Neural progenitor cell (in vitro differentiated cells): ENCODE results near the gene MACROH2A2. TPM values are rescaled to one million over a fixed set of nuclear protein-coding genes. Genes with fewer than 3 reads are reported as not detected.

Source experiments
- DNase-seq: peaks from one replicate; pipeline ENCODE4 v3.0.0-alpha.2; 2016; ENCODE audit warnings: low spot score
- H2AFZ ChIP-seq: fragments of 200-600 bp; sonication (generic); replicated peaks from 2 replicates; pipeline ENCODE4 v1.6.1; 2016; ENCODE audit warnings: antibody characterized with exemption
- H3F3A ChIP-seq: fragments of 200-600 bp; sonication (generic); 2 replicates; pipeline ENCODE4 v1.6.1; 2016; ENCODE audit warnings: antibody characterized with exemption, low read depth
- H3K27ac ChIP-seq: fragments of 200-600 bp; sonication (generic); 2 replicates; pipeline ENCODE4 v1.5.1; 2016; ENCODE audit warnings: mild to moderate bottlenecking
- H3K27me3 ChIP-seq: fragments of 200-600 bp; sonication (generic); 2 replicates; pipeline ENCODE4 v1.6.1; 2016; ENCODE audit warnings: mild to moderate bottlenecking, moderate library complexity
- H3K36me3 ChIP-seq: fragments of 200-600 bp; sonication (generic); 2 replicates; pipeline ENCODE4 v1.5.1; 2016
- H3K4me1 ChIP-seq: fragments of 200-600 bp; sonication (generic); 2 replicates; pipeline ENCODE4 v1.6.1; 2016; ENCODE audit warnings: mixed run types
- H3K4me2 ChIP-seq: fragments of 200-600 bp; sonication (generic); 2 replicates; pipeline ENCODE4 v1.6.1; 2016
- H3K4me3 ChIP-seq: fragments of 200-600 bp; sonication (generic); 2 replicates; pipeline ENCODE4 v1.5.1; 2016
- H3K79me2 ChIP-seq: fragments of 200-600 bp; sonication (generic); 2 replicates; pipeline ENCODE4 v1.6.1; 2016; ENCODE audit warnings: low read depth
- H3K9ac ChIP-seq: fragments of 200-600 bp; sonication (generic); 2 replicates; pipeline ENCODE4 v1.6.1; 2016
- H3K9me3 ChIP-seq: fragments of 200-600 bp; sonication (generic); 2 replicates; pipeline ENCODE4 v1.5.1; 2016; ENCODE audit warnings: low read depth
- H4K20me1 ChIP-seq: fragments of 200-600 bp; sonication (generic); 2 replicates; pipeline ENCODE4 v1.6.1; 2016; ENCODE audit warnings: low read depth
- H3K27ac Mint-ChIP-seq: 3 replicates; pipeline ENCODE4 v1.8.0; 2021; ENCODE audit warnings: mixed read lengths
- H3K27me3 Mint-ChIP-seq: 2 replicates; pipeline ENCODE4 v1.8.0; 2022; ENCODE audit warnings: low read depth, mild to moderate bottlenecking, inconsistent platforms, moderate library complexity, mixed read lengths; ENCODE audit not compliant: insufficient read depth
- H3K36me3 Mint-ChIP-seq: 3 replicates; pipeline ENCODE4 v1.8.0; 2021; ENCODE audit warnings: mixed read lengths
- H3K4me1 Mint-ChIP-seq: 3 replicates; pipeline ENCODE4 v1.8.0; 2021; ENCODE audit warnings: mixed read lengths
- H3K4me3 Mint-ChIP-seq: 3 replicates; pipeline ENCODE4 v1.8.0; 2021; ENCODE audit warnings: mild to moderate bottlenecking, moderate library complexity, mixed read lengths
- H3K9me3 Mint-ChIP-seq: 3 replicates; pipeline ENCODE4 v1.8.0; 2020; ENCODE audit warnings: mixed read lengths
- EZH2 ChIP-seq: fragments of 200-600 bp; sonication (generic); IDR thresholded peaks from 2 replicates; pipeline ENCODE4 v1.6.1; 2017; ENCODE audit warnings: antibody characterized with exemption, mild to moderate bottlenecking, moderate library complexity
- EZH2phosphoT487 ChIP-seq: fragments of 200-600 bp; sonication (generic); IDR thresholded peaks from 2 replicates; pipeline ENCODE4 v1.6.1; 2017; ENCODE audit warnings: antibody characterized with exemption
- total RNA-seq: library from RNA; depleted of rRNA; stranded (reverse); fragments of >200 nt; gene quantifications from 2 replicates; pipeline ENCODE4 v1.2.3, GENCODE V29; 2015; ENCODE audit warnings: low replicate concordance
- TF ChIP-seq, protein P1 (sequence below): fragments of 200-600 bp; sonication (generic); IDR thresholded peaks from 2 replicates; pipeline ENCODE4 v1.5.1; 2017; ENCODE audit warnings: antibody characterized with exemption, mild to moderate bottlenecking

MACROH2A2 gene
- total RNA-seq, 1 donor from 2014 or later, result 159 TPM

DNA sequence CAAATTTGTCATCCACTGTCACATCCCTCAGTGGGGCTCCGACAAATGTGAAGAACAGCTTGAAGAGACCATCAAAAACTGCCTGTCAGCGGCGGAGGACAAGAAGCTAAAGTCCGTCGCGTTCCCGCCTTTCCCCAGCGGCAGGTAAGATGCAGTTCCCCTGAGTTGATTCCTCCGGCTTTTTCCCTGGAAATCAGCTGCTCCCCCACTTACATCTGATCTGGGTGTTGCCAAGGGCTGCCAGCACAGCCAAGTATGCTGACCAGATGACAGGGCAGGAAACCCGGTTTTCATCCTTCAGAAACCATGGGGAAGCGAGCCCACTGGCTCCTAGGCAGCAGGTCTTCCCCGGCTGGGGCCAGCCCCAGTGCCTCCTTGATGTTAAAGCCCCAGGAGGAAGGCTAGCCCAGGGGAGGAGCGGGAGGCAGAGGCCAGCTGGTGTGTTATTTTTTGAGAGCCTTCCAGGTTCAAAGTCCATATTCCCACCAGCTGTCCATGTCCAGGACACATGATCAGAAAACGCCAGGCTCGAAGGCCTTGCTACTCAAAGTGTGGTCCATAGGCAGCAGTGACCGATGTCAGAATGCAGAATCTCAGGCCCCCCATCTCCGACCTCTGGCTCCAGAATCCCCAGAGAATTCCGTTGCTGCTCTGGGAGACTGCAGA is 56.6 kb downstream of the MACROH2A2 start:
- peaks cover 35% of the 10 kb centered on the region for H3K36me3 Mint-ChIP-seq

DNA sequence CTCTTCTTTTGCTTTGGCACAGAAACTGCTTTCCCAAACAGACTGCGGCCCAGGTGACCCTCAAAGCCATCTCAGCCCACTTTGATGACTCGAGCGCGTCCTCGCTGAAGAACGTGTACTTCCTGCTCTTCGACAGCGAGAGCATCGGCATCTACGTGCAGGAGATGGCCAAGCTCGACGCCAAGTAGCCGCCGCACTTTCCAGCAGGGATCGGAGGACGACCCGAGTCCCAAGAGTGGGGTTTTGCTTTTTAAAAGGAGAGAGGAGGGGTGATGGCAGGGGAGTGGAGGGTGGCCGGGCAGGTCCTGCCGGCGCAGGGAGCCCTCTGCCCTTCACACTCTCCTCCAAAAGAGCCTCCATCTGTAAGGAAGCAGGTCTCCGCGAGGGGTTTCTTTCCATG is 58.9 kb downstream of the MACROH2A2 start:
- Histone ChIP-seq H3K9ac (no peak overlapping the region), H3K9me3 (no peaks in the 10 kb centered on the region), H3K27me3 (no peaks in the 10 kb centered on the region), H3K27ac (no peak overlapping the region), H4K20me1 (no peaks in the 10 kb centered on the region), H3F3A (no peaks in the 10 kb centered on the region), H2AFZ (no peak overlapping the region), H3K4me1 (no peaks in the 10 kb centered on the region), H3K4me3 (no peak overlapping the region), H3K36me3 (no peaks in the 10 kb centered on the region), H3K79me2 (no peaks in the 10 kb centered on the region), H3K4me2 (no peak overlapping the region)
- DNase-seq, result no peak
- TF ChIP-seq EZH2 (no peak), EZH2phosphoT487 (no peak)
- TF ChIP-seq, protein P1, sequence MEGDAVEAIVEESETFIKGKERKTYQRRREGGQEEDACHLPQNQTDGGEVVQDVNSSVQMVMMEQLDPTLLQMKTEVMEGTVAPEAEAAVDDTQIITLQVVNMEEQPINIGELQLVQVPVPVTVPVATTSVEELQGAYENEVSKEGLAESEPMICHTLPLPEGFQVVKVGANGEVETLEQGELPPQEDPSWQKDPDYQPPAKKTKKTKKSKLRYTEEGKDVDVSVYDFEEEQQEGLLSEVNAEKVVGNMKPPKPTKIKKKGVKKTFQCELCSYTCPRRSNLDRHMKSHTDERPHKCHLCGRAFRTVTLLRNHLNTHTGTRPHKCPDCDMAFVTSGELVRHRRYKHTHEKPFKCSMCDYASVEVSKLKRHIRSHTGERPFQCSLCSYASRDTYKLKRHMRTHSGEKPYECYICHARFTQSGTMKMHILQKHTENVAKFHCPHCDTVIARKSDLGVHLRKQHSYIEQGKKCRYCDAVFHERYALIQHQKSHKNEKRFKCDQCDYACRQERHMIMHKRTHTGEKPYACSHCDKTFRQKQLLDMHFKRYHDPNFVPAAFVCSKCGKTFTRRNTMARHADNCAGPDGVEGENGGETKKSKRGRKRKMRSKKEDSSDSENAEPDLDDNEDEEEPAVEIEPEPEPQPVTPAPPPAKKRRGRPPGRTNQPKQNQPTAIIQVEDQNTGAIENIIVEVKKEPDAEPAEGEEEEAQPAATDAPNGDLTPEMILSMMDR, result no peak
- peaks cover 2% of the 10 kb centered on the region for H3K27me3 Mint-ChIP-seq
- peaks cover 25% of the 10 kb centered on the region for H3K36me3 Mint-ChIP-seq
- H3K4me3 Mint-ChIP-seq, result no peak overlapping the region
- H3K4me1 Mint-ChIP-seq, result no peaks in the 10 kb centered on the region
- H3K9me3 Mint-ChIP-seq, result no peaks in the 10 kb centered on the region
- no peak overlapping the region for H3K27ac Mint-ChIP-seq

More for the DNA sequence above, 56.6 kb downstream of the MACROH2A2 start:
- H3K4me3 ChIP-seq, result no peak overlapping the region
- Mint-ChIP-seq H3K27me3 (peaks cover 4% of the 10 kb centered on the region), H3K9me3 (no peaks in the 10 kb centered on the region), H3K4me1 (peaks cover 12% of the 10 kb centered on the region), H3K4me3 (no peak overlapping the region), H3K27ac (no peak overlapping the region)
- TF ChIP-seq EZH2phosphoT487 (no peak), EZH2 (no peak)
- TF ChIP-seq, protein P1, result no peak
- H2AFZ ChIP-seq, result no peak overlapping the region
- no peaks in the 10 kb centered on the region for H3K36me3 ChIP-seq
- H3K27ac ChIP-seq, result no peak overlapping the region
- DNase-seq, result no peak
- H3K79me2 ChIP-seq, result no peaks in the 10 kb centered on the region
- no peak overlapping the region for H3K9ac ChIP-seq
- H3K9me3 ChIP-seq, result no peaks in the 10 kb centered on the region
- H3K4me2 ChIP-seq, result no peak overlapping the region
- H3K27me3 ChIP-seq, result no peaks in the 10 kb centered on the region
- H4K20me1 ChIP-seq, result no peaks in the 10 kb centered on the region
- H3F3A ChIP-seq, result no peaks in the 10 kb centered on the region
- H3K4me1 ChIP-seq, result peaks cover 9% of the 10 kb centered on the region

DNA sequence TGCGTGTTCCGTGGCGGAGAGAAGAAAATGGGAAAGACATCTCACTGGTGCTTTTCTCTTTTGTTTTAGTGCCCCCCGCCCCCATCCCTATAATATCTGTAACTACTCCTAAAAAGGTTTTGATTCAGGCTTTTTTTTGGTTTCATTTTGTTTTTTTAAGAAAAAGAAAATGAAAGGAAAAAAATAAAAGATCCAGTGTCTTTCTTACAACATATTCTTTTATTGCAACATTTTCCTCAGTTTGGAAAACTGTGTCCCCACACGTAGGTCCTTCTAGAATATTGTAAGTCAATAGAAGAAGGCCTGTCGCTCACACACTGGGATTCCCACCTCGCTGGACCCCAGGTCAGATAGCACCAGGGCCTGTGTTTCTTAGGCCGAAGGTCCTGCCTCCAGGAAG is 59.4 kb downstream of the MACROH2A2 start:
- Histone ChIP-seq H3K79me2 (no peaks in the 10 kb centered on the region), H3K4me2 (no peak overlapping the region), H3K9me3 (no peaks in the 10 kb centered on the region), H3K4me3 (no peak overlapping the region), H3K4me1 (no peaks in the 10 kb centered on the region), H3K36me3 (no peaks in the 10 kb centered on the region), H3K27ac (no peak overlapping the region), H3F3A (no peaks in the 10 kb centered on the region), H3K27me3 (no peaks in the 10 kb centered on the region), H2AFZ (no peak overlapping the region), H4K20me1 (no peaks in the 10 kb centered on the region), H3K9ac (no peak overlapping the region)
- TF ChIP-seq EZH2phosphoT487, result no peak
- TF ChIP-seq, protein P1, result no peak
- TF ChIP-seq EZH2, result no peak
- no peak for DNase-seq
- Mint-ChIP-seq H3K9me3 (no peaks in the 10 kb centered on the region), H3K36me3 (peaks cover 25% of the 10 kb centered on the region), H3K4me3 (no peak overlapping the region), H3K27ac (no peak overlapping the region), H3K4me1 (no peaks in the 10 kb centered on the region), H3K27me3 (peaks cover 2% of the 10 kb centered on the region)
